Loucy (cell line): Measurements from ENCODE around the gene POU4F1.

Source experiments
- EZH2phosphoT487 ChIP-seq: fragments of 200-600 bp; IDR thresholded peaks from 2 replicates; pipeline ENCODE4 v1.6.1; 2018; ENCODE audit warnings: antibody characterized with exemption, mild to moderate bottlenecking, moderate library complexity, borderline replicate concordance
- TF ChIP-seq, protein P1 (sequence below): fragments of 200-600 bp; sonication (generic); conservative IDR thresholded peaks from 2 replicates; pipeline ENCODE4 v1.5.1; 2014; ENCODE audit warnings: mild to moderate bottlenecking, antibody characterized with exemption, low read length

DNA sequence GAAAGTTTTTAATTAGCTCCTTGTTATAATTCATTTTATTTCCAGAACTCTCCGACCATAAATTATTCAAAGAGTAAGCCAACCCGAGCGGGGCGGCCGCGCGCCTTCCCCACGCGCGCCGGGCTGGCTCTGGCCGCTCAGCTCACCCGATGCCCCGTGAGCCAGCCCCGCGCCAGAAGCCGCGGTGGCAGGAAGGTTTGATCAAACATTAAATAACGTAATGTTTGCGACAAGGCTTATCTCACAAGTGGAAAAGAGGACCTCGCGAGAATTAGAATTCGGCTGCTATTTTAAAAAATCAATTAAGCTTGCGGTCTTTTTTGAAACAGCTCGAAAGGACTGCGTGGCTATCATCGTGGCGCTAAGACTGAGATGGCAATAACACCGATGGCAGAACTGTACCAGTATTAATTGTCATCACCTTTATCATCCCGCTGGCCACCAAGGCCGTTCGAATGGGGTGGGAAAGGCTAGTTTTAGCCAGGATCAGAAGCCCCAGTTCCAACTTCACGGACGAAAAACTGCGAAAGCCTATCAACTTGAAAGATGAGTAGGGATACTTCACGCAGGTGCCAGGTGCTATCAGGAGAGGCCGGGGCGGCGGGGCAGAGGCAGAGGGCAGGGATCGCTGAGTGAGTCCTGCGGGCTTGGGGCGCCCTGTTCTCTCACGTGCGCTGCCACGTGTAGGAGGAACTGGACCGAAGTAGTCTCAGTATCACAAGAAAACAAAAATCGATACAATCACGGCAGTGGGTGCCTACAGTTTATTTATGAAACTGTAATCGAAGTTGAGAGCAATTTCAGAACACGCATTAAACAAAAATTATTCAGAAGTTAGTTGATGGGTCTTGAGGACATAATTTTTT, 6.4 kb downstream of the POU4F1 start:
- TF ChIP-seq, protein P1, sequence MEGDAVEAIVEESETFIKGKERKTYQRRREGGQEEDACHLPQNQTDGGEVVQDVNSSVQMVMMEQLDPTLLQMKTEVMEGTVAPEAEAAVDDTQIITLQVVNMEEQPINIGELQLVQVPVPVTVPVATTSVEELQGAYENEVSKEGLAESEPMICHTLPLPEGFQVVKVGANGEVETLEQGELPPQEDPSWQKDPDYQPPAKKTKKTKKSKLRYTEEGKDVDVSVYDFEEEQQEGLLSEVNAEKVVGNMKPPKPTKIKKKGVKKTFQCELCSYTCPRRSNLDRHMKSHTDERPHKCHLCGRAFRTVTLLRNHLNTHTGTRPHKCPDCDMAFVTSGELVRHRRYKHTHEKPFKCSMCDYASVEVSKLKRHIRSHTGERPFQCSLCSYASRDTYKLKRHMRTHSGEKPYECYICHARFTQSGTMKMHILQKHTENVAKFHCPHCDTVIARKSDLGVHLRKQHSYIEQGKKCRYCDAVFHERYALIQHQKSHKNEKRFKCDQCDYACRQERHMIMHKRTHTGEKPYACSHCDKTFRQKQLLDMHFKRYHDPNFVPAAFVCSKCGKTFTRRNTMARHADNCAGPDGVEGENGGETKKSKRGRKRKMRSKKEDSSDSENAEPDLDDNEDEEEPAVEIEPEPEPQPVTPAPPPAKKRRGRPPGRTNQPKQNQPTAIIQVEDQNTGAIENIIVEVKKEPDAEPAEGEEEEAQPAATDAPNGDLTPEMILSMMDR, result no peak
- no peak for TF ChIP-seq EZH2phosphoT487
